GM21786 (cell line): ENCODE data around the gene SEC61B.

Experiments
- ATAC-seq: cut with Tn5 transposase; IDR thresholded peaks from one replicate; pipeline ENCODE4 v1.9.1; 2021; ENCODE audit not compliant: unreplicated experiment

SEC61B gene

DNA sequence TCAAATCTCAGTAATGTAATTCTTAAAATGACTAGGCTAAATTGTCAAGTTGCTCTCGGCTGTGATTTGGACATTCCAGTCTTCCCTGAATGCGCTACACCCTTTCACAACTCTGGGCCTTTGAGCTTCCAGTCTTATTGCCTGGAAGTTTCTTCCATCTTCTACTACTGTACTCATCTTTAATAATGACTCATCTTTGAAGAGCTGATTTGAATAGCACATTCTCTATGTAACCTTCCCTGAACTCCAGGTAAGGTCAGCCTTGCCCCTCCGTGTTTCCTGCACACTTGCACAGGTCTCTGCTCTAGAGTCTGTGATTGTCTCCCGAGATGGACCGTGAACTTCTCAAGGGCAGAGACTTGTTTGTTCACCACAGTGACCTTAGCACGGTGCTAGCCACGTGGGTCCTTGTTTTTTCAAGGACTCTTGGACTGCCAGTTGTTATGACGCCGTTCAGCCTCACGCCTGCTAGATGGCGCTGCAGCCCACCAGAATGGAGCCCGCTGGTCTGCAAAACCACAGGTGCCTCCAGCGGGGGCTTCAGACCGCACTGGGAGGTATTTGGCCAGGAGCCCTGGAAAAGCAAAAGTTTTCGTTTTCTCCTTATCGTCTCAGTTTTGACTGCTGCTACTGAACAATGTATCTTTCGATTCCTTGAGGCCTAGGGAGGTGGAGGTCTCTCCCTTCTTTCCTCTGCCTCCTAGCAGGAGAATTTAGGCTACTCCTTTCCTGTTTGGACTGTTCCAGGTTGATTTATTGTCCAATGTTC lies 44.4 kb downstream of the SEC61B start:
- ATAC-seq: peak; percentile 68

DNA sequence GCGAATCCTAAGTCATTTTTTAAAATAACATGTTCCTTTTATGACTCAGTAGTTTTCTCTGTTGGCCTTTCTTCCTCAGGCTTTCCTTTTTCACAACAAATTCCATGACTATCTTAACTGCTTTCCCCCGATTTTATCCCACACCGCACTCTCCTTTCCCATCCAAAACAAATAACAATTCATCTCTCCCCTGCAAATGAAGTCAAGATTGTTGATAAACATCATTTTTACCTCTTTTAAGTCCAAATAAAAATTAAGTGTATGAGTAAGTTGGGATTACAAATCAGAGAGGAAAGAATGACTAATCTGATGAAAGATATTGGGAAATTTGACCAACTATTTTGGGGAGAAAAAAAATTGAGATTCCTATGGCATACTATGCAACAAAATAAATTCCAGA lies 47.3 kb downstream of the SEC61B start:
- ATAC-seq: no peak

DNA sequence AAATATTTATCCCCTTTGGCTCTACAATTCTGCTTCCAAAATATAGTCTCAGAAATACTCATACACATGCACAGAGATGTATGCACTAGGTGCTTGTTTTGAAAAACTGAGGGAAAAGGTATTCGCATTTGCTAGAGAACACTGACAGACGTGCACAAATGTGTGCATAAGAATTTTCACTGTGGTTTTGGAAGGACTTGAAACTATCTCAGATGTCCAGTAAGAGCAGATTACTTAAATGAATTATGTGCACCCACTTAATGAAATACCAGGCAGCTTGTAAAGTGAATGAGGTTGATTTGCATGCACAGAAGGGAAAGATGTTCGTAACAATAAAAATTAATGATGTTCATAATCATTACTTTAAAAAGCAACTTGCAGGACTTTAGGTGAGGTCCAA lies 48.4 kb downstream of the SEC61B start:
- ATAC-seq: no peak

GRCh38 chr9:99272836-99273235 lies 50.8 kb downstream of the SEC61B start:
- ATAC-seq: no peak

- no peak for ATAC-seq
Observed at GRCh38 chr9:99274016-99274415, 51.9 kb downstream of the SEC61B start.

DNA sequence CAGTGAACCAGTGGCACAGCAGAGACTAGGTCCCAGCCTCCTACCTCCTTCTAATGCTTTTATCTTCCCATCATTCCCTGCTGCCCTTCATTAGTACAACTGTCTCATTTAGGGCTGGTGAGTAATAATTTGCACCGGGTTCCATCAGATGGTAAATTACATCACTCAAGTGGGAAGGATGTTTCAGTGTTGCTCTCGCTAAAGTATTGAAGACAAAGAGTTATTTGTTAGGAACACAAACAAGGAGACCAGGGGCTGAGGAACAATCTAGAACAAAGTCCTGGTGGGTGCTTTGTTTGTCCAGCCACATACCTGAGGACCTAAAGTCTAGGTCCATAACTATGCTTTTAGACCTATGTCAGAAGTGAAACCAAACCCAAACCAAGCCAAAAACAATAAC lies 52.4 kb downstream of the SEC61B start:
- no peak for ATAC-seq
